H54 (cell line): ENCODE data around the gene AGPAT2.

Experiments
- DNase-seq: peaks from one replicate; pipeline ENCODE4 v3.0.0; 2011; ENCODE audit warnings: low spot score, mixed read lengths; ENCODE audit not compliant: insufficient read length
- FAIRE-seq: peaks from 3 replicates; lab custom pipeline; 2011; peaks lifted over from hg19 to GRCh38; lab: Jason Lieb, UNC
- POLR2A ChIP-seq: IDR thresholded peaks from 2 replicates; pipeline ENCODE4 v1.6.1; 2011; ENCODE audit warnings: low read depth, mild to moderate bottlenecking, low read length

Gene AGPAT2

GRCh38 chr9:136701668-136702053 lies 14.4 kb upstream of the AGPAT2 start:
- no peak for TF ChIP-seq POLR2A
- DNase-seq (no peak), FAIRE-seq (no peak)

- no peak for TF ChIP-seq POLR2A
- no peak for FAIRE-seq
- DNase-seq = no peak
These were observed 13.9 kb upstream of the AGPAT2 start for GRCh38 chr9:136700959-136701667.

- DNase-seq (no peak), FAIRE-seq (no peak)
- TF ChIP-seq POLR2A = no peak
These were observed 13.0 kb upstream of the AGPAT2 start for GRCh38 chr9:136700304-136700703.

GRCh38 chr9:136698635-136699246 lies 11.5 kb upstream of the AGPAT2 start:
- FAIRE-seq = no peak
- no peak for DNase-seq
- no peak for TF ChIP-seq POLR2A

GRCh38 chr9:136697821-136698526 lies 10.7 kb upstream of the AGPAT2 start:
- FAIRE-seq (no peak), DNase-seq (no peak)
- no peak for TF ChIP-seq POLR2A

- no peak for FAIRE-seq
- DNase-seq = no peak
- no peak for TF ChIP-seq POLR2A
These were observed 10.0 kb upstream of the AGPAT2 start for GRCh38 chr9:136697146-136697820.

GRCh38 chr9:136696502-136696901 lies 9.2 kb upstream of the AGPAT2 start:
- FAIRE-seq = no peak
- no peak for TF ChIP-seq POLR2A
- DNase-seq = no peak

- no peak for TF ChIP-seq POLR2A
These were observed 8.7 kb upstream of the AGPAT2 start for GRCh38 chr9:136695955-136696354.

GRCh38 chr9:136695435-136695895 lies 8.2 kb upstream of the AGPAT2 start:
- FAIRE-seq (no peak), DNase-seq (no peak)

More at GRCh38 chr9:136695955-136696354, 8.7 kb upstream of the AGPAT2 start:
- DNase-seq (no peak), FAIRE-seq (no peak)

GRCh38 chr9:136694872-136695247 lies 7.6 kb upstream of the AGPAT2 start:
- DNase-seq = no peak
- TF ChIP-seq POLR2A = no peak
- no peak for FAIRE-seq

More at GRCh38 chr9:136695435-136695895, 8.2 kb upstream of the AGPAT2 start:
- no peak for TF ChIP-seq POLR2A

- no peak for TF ChIP-seq POLR2A
- DNase-seq (peak; percentile 97), FAIRE-seq (no peak)
These were observed 7.1 kb upstream of the AGPAT2 start for GRCh38 chr9:136694163-136694871.

GRCh38 chr9:136693490-136694162 lies 6.4 kb upstream of the AGPAT2 start:
- DNase-seq (peak; percentile 99), FAIRE-seq (peak; percentile 82)
- TF ChIP-seq POLR2A = no peak

GRCh38 chr9:136693135-136693489 lies 5.9 kb upstream of the AGPAT2 start:
- DNase-seq = no peak
- no peak for TF ChIP-seq POLR2A
- no peak for FAIRE-seq
